Left forelimb (tissue), 1 donor: ENCODE measurements around the gene TCERG1L.
"Not testable (repeated sequence)": the region's sequence is repeated elsewhere in the genome, so short reads cannot be mapped to it uniquely, and the experiment has no call there.

Experiments used
- DNase-seq: peaks from one replicate; pipeline ENCODE4 v3.0.0-alpha.2; 2018; ENCODE audit warnings: low spot score

The TCERG1L gene

DNA sequence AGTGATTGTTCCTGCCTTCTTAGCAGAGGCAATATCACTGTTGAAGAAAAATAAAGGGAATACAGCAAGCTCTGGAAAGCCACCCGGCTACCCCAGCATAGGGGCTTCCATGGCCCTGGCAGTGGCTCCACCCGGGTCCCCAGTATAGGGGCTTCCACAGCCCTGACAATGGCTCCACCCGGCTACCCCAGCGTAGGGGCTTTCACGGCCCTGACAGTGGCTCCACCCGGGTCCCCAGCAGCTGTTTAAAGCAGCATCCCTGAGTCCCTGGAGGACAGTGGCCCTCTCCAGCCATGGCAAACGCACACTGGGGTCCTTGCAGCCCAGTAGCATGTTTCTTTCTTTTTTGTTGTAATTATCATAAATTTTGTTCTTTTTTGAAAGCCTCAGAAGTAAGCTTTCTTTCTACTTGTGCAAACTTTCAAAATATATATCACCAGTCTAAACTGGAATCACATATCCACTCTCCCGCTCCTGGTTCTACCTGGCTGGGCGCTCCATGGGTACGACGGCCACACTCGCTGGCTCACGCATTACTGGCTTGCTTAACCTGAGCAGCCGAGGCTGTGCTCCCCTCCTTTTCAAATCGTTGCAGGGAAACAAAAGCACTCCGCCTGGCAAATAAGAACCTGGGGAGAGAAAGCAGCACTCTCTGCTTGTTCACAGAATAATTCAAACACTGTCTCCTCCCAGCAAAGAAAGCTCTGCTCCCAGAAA lies 62.1 kb downstream of the TCERG1L start:
- DNase-seq: no peak

DNA sequence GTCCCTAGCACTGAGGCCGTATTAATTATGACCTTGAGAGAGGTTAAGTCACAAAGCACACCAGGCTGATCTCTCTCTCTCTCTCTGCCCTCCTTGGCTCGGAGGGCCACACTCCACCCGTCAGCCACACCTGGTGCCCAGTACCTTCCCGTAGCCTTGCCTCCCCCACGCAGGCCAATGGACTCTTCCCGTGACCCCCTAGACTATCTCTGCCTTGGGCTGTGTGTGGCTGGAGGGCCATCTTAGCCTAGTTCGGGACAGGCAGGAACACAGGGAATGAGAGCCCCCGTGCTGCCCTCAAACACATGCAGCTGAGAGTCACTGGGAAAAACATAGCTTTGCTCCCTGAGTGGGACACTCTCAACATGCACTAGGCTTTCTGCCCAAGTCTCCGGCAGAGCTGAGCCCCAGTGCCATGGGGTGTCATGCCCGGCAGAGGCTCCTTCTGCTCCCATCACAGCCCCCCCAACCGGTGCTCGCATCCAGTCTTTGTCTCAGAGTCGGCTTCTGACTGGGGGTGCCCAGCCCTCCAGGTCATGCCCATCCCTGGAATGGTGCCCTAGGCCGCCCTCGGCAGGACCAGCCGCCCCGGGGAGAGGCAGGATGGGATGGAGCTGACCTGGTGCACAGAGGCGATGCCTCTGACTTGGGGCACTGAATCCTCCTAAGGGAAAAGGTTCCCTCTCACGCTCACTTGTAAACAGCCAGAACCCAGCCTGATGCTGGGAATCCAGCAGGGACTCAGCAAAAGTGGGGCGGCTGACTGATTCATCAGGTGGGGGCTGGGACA lies 63.0 kb downstream of the TCERG1L start:
- no peak for DNase-seq

DNA sequence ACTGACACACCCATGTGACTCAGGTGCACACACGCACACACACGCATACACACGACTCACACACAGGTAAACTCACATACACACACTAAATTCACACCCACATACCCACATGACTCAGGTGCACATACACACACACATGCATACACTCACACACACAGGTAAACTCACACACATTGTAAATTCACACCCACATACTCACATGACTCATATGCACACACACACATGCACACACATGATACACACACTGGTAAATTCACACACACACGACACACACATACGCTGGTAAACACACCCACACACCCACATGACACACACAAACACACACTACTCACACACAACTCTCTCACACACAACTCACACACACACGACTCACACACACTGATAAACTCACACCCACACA lies 63.6 kb downstream of the TCERG1L start:
- DNase-seq: no peak

DNA sequence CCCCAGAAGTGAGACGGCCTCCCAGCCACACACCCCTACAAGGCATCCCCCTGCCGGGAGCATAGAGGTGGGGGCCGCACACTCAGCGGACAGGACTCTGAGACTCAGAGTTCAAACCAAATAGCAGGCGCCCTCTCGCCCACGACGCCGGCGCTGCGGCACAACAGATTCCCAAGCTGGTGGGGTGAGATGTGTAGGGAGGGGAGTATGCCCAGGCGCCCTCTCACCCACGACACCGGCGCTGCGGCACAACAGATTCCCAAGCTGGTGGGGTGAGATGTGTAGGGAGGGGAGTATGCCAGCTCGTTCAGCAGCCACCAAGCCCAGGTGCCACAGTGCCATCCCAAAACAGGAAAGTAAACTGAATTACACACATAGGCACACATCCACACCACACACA lies 64.7 kb downstream of the TCERG1L start:
- DNase-seq: no peak

DNA sequence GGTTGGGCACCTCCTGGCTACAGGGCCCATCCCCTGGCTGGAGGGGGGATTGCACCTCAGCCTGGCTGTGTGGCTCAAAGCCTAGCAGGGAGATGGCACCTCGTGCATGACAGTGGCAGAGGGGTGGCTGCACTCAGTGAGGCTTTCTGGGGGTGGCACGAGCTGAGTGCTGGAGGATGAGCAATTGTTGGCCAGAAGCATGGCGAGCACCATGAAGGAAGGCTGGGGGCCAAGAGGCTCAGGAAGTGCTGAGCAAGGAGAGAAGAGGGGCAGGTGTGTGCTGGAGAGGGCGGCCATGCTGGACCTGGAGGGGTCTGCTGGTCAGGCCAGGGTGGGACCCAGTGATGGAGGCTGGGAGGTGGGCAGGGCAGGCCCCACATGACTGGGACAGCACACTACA lies 65.4 kb downstream of the TCERG1L start:
- no peak for DNase-seq

DNA sequence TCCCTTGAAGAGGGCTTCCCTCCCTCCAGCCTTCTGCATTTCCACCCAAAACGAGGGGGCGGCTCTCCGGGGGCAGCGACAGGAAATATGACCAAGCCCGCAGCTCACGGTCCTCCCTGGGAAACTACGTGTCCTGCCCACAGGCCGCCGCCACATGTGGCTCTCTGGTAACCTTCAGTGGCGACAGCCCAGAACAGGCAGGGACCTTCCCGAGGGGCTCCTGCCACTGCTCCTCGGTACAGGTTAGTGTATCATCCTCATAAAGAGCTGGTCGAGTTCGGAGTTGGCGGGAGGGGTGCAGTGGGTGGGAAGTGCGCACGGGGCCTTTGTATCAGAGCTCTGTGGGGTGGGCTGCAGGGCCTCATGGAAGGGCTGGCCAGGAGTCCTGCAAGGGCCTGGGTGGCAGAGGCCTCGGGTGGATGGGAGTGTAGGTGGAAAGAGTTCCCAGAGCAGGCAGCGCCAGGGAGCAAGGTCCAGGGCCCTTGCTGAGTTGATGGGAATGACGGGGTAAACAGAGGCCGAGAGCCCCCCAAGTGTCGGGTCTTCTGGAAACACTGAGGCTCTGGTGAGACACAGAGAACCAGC lies 66.0 kb downstream of the TCERG1L start:
- no peak for DNase-seq

DNA sequence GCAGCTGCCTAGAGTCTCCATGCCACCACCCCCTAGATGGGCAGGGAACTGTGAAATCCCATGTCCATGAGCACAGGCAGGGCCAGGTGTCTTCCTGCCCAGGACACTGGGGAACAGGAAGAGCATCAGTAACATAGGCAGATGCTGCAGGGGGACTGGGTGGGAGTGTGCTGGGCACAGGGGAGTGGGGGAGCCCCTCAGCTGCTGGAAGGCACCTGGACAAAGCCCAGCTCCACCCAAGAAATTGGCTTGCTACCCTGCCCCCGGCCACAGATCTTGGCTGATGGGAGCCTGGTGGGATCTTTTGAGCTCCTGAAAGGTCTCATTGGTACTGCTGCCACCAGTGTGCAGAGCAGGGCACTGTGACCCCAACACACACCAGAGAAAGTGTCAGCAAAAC lies 66.7 kb downstream of the TCERG1L start:
- DNase-seq: no peak

DNA sequence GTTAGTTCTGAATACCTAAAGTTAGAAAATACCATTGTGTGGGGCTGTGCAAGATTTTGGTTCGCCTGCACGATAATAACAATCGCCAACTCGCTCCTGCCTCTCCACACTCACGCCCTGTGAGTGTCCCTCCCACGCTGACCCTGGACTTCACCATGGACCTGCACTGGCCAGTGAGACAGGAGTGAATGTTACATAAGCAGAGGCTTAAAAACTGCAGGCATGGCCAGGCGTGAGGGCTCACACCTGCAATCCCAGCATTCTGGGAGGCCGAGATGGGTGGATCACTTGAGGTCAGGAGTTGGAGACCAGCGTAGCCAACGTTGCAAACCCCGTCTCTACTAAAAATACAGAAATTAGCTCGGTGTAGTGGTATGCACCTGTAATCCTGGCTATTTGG lies 68.4 kb downstream of the TCERG1L start:
- no peak for DNase-seq

DNA sequence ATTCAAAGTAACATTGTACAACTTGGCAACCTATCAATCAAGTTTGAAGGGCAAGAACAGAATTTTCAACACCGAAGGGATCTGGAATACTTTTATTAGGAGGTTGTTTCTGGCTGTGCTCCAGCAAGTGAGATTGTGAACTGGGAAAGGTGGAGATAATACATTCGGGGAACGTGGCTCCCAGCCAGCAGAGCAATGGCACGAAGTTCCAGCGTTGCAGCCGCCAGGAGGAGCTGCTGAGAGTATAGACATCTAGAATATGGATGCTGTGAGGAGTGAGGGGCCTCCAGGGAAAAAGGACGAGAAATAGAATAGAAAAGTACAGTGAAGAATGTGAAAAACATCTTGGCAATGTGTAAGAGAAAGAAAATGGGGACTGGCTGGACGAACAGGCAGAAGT lies 69.5 kb downstream of the TCERG1L start:
- DNase-seq: no peak

DNA sequence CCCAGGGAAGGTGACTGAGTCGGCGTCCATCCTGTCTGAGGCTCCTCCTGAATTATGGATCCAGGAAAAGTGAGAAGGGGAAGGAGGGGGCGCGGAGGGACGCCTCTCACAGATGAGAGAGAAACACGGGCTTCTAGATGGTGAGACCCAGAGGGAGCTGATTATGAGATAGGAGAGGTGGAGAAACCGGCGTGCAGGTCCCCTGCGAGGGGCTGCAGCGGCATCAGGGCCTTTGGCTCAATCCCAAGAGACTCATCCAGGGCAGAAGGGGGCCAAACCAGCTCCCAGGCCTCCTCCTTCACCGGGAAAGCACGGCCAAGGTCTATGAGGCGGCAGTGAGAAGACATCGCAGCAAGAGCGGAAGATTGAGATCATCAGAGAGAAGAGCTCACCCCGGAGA lies 70.8 kb downstream of the TCERG1L start:
- no peak for DNase-seq

DNA sequence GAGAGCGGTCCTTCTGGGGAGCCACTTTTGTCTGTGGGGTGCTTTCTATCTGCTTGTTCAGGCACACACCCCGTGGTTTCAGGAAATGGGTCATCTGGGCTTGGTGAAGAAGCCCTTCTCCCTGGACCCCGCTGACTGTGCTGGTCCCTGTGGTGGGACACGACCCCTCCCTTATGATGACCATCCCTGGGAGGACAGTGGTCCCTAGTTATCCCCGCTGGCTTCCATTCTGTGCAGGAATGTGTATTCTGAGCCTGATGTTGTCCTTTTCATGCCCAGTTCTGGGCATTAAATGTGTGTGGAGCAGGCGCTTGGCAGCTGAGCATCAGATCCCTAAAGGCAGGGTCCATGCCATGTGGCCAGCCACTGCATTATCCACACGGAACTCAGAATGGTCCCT lies 71.6 kb downstream of the TCERG1L start:
- no peak for DNase-seq

DNA sequence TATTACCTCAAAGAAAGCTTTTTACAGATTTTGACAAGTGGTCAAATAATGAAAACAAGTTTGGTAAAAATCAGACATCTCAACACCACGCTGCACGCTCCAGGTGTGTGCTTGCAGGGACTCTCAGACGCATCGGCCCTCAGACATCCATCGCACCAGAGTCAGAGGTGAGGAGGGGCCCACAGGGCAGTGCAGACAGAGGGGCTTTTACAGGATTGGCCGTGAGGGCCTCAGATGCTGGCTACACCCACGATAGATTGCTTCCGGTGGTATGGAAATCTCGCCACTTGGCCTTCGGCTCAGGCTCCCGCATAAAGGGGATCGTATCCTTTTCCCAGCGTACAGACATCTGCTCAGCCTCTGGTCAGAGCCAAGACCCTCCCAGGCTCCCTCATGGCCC lies 72.1 kb downstream of the TCERG1L start:
- no peak for DNase-seq

DNA sequence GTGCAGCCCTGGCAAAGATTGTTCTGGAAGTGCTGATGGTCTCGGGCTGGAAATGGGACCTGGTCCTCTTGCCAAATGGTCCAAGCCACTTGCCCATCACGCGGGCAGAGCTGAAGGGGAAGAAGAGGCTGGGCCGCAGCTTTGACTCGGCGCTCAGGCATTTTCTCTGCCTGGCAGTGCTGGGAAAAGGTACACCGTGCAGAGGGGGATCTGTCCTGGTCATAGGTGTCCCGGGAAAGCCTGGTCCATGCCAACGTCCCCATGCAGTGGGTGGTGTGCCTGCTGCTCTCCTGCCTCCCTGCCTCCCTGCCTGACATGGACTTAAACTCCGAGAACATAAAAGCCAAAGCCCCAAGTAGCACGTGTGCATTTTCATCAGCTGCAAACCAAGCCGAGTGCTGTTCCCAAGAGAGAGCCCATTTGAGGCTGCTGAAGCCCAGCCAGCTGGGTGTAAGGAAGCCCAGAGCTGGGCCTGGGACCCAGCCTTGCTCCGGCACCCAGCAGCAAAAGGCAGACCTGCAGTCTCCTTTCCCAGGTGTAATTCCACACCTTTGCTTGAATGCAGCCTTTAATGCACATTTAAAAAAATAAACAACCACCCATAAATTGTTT lies 72.7 kb downstream of the TCERG1L start:
- no peak for DNase-seq

DNA sequence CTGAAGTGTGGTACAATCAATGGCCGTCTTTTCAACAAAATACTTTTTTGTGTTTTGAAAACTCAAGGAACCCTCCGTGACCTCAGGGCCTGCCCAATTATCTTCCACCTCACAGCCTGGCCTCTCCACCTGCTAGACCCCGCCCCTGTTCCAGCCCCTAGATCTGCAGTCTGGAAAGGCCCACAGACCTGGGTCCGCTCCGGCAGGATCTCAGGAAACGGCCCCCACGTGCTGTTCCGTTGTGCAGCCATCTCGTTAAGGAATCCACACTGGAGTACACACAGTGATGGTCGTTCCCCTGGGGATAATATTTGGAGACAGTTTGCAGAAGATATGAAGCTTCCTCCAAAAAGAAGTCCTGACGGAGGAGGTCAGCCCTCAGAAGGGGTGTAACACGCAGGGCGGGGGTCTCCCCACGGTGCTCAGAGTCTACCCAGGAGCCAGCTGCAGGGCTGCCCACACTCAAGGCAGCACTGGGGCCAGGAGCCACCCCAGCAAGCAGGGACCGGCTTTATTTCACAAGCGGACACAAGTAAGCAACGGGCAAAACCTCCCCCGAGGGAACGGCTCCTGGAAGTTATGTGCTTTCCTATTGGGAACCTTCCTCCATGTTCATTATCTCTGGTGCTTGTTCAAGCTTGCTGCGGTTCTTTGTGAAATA lies 73.4 kb downstream of the TCERG1L start:
- no peak for DNase-seq

DNA sequence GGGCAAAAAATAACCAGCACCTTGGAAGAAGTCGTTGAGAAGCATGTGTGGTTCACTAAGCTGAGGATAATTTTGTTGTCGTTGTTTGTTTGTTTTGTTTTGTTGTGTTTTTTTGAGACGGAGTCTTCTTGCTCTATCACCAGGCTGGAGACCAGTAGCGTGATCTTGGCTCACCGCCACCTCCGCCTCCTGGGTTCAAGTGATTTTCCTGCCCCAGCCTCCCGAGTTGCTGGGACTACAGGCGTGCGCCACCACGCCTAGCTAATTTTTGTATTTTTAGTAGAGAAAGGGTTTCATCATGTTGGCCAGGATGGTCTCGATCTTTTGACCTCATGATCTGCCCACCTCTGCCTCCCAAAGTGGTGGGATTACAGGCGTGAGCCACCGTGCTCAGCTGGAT lies 76.9 kb downstream of the TCERG1L start:
- not testable (repeated sequence) for DNase-seq

DNA sequence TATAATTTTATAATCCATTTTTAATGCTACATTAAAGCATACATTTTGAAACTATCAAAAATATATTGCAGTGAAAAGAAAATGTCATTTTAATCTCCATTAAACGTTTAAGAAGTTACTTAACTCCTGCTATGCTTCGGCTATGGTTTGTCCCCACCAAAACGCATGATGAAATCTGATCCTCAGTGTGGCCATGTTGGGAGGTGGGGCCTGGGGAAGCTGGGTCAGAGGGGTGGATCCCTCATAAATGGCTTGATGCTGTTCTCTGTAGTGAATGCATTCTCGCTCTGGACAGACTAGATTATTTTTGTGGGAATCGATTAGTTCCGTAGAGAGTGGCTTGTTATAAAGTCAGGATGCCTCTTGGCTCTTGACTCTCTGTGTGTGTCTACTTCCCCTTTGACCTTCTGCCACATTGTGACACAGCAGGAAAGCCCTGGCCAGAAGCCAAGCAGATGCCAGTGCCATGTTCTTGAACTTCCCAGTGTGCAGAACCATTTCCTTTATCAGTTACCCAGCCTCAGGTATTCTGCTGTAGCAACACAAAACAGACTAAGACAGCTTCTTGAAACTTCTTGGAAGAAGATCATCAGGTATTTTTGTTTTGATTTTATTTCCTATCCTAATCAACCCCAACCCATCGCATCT lies 77.8 kb downstream of the TCERG1L start:
- no peak for DNase-seq

DNA sequence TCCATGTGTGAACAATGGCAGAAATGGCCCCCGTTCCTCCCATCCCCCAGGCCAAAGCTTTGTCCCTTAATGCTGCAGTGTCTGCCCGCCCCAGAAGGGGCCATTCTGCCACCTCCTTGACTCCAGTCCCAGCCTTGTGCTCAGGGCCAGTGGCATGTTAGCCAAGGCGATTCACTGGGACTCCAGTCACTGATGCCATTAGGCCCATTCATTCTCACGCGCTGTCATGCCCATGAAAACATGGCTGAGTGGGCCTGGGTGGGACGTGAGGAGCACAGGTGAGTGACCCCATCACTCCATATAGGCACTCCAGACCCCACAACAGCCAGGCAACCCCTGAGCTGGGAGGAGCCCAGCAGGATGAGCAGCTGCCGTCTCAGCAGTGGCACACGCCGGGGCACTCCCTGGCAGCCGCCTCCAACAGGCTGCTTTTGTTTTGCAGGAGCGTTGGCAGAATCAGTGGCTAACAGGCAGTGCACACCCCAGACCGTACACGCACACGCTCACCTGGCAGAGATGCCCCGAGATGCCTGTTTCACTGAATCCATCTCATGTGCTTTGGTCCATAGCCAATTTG lies 79.5 kb downstream of the TCERG1L start:
- no peak for DNase-seq

DNA sequence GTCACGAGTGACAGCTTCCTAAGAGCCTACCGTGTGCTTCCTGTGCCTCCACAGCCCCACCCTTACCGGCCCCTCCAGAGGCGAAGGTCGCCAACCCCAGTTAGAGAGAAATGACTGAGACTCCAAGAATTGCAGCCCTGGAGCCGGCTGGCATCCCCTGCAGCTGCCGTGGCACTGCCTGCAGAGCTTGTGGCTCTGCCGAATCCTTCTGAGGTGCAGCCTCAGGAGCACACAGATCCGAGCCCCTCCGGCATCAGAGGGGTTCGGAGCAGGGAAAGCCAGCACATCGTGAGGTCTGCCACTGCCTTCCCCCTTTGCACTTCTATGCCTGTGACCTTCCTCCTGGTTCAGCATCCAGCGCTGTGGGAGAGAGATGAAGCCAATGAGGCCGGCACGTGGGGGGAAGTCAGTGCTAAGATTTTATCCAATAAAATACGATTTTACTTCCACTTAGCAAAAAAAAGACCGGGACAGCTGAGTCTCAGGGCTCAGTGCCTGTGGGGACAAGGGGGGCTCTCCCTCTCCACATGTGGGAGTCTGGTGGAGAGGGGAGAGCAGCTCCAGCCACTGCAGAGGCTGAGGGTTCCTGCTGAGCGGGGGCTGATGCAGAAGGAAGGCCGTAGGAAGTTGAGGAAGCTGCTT lies 80.1 kb downstream of the TCERG1L start:
- no peak for DNase-seq

DNA sequence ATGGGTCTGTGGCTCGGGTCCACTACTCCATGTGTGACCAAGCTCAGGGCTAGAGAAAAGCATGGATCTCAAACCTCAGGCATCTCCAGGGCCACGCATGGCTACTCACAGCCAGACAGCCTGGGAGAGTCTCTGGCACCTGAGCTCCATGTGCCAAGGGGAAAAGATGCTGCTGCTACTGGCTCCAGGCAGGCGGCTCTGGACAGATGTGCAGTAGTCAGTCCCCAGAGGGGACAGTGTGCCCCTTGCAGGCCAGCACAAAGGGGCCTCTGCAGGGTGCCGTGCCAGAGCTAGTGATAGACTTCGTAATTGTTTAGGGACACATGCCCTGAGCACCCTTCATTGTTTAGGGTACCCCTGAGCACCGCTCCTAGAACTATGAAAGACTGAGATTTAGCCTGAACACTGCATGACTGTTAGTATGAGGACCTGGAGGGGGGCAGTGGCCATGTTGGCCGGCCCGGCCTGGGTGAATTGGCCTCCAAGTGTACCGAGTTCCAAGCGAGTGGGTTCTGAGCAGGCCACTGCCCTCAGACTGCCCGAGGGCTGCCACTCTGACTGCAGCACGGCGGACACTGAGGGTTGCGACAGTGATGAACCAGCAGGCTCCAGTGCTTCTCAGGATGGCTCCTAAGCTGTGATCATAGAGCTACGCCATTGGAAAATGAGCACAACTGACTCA lies 80.7 kb downstream of the TCERG1L start:
- DNase-seq: no peak

DNA sequence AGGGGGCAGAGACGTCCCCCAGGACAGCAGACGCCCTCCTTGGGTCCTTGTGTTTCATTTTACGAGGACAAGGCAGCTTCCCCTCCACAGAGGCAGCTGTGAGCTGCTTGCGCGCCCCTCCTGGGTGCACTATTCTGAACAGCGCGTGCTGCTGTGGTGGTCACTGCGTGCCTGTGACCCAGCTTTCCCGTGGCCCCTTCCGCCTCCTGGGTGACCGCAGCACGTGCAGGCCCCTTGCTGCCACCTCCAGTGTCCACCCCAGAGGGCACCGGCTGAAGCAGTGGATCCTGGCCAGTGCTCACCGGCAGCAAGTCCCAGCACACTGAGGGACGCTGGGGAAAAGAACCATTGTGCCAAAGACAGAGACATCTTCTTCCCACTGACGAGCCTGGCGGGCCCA lies 81.4 kb downstream of the TCERG1L start:
- no peak for DNase-seq
